Common myeloid progenitor, CD34-positive (primary cell): ENCODE results near the gene AKAP8L.

Experiments
- CTCF ChIA-PET: fragments of 350-600 bp; sonication (Branson Sonifier 250); formaldehyde crosslinking; loops from one replicate; lab custom pipeline; 2021; ENCODE audit warnings: antibody characterized with exemption; lab: Charles Lee
- POLR2A ChIA-PET: fragments of 350-600 bp; sonication (Branson Sonifier 250); formaldehyde crosslinking; loops from one replicate; lab custom pipeline; 2021; ENCODE audit warnings: antibody characterized with exemption; lab: Charles Lee
- DNase-seq, 3 donors: peaks; one replicate each; pipeline versions ENCODE4 v3.0.0 to v3.0.0-alpha.2; 2013
- H3K27ac ChIP-seq, 2 experiments: 1 replicate in 1 of 2; 2 replicates in 1 of 2; pipeline ENCODE4 v1.7.0; 2013; ENCODE audit warnings: inconsistent platforms in 2 of 2, low read length in 2 of 2, mild to moderate bottlenecking in 2 of 2, low read depth in 1 of 2, moderate library complexity in 1 of 2; ENCODE audit not compliant: severe bottlenecking in 2 of 2, insufficient read depth in 1 of 2, poor library complexity in 1 of 2
- H3K27me3 ChIP-seq, 5 experiments: replicated peaks in 2 of 5; 1 replicate in 3 of 5; 2 replicates in 2 of 5; pipeline versions ENCODE4 v1.6.1 to v1.7.0; 2013; ENCODE audit warnings: low read length in 4 of 5, mild to moderate bottlenecking in 2 of 5, moderate library complexity in 2 of 5, inconsistent platforms in 1 of 5; ENCODE audit not compliant: insufficient read depth in 5 of 5, control insufficient read depth in 4 of 5
- H3K36me3 ChIP-seq, 4 experiments: 1 replicate in 2 of 4; 2 replicates in 2 of 4; pipeline versions ENCODE4 v1.6.1 to v1.7.0; 2013; ENCODE audit warnings: low read length in 3 of 4, control low read depth in 1 of 4, mild to moderate bottlenecking in 1 of 4; ENCODE audit not compliant: control insufficient read depth in 4 of 4, insufficient read depth in 4 of 4
- H3K4me1 ChIP-seq, 4 experiments: 1 replicate in 3 of 4; 2 replicates in 1 of 4; pipeline versions ENCODE4 v1.6.1 to v1.7.1; 2013; ENCODE audit warnings: low read length in 3 of 4, mild to moderate bottlenecking in 3 of 4, control low read depth in 1 of 4, inconsistent platforms in 1 of 4, moderate library complexity in 1 of 4; ENCODE audit not compliant: control insufficient read depth in 4 of 4, insufficient read depth in 4 of 4; ENCODE audit errors: control extremely low read depth in 1 of 4
- H3K4me3 ChIP-seq, 7 experiments: 1 replicate in 4 of 7; 2 replicates in 3 of 7; pipeline versions ENCODE4 v1.5.1 to v1.7.0; 2013; ENCODE audit warnings: mild to moderate bottlenecking in 7 of 7, low read length in 6 of 7, moderate library complexity in 6 of 7, inconsistent platforms in 2 of 7, low read depth in 2 of 7, control low read depth in 1 of 7; ENCODE audit not compliant: insufficient read depth in 4 of 7, control insufficient read depth in 1 of 7; ENCODE audit errors: extremely low read depth in 1 of 7
- H3K9me3 ChIP-seq, 5 experiments: 1 replicate in 4 of 5; 2 replicates in 1 of 5; pipeline versions ENCODE4 v1.6.1 to v1.7.1; 2013; ENCODE audit warnings: low read length in 4 of 5, mild to moderate bottlenecking in 2 of 5, inconsistent platforms in 1 of 5, low read depth in 1 of 5, moderate library complexity in 1 of 5; ENCODE audit not compliant: control insufficient read depth in 4 of 5, insufficient read depth in 2 of 5; ENCODE audit errors: control extremely low read depth in 1 of 5
- WGBS: methylation state at CpG from one replicate; pipeline ENCODE4 v1.1.5; 2013; ENCODE audit not compliant: insufficient coverage; 5-methylcytosine and 5-hydroxymethylcytosine counted together

The AKAP8L gene

DNA sequence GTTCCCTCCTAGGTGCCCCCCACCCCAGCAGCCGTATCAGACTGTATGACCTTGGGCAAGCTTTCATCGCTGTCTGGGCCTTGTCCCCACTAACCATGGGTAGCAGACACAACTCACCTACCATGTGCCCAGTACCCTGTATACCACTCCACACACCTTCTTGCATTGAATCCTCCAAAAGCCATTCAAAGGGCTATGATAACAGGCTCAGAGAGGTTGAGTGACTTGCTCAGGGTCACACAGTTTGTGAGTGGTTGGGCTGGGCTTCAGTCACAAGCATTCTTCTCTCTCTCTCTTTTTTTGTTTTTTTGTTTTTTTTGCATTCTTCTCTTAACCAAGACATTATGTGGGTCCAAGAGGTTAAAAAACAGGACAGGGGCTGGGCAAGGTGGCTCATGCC lies 42.9 kb upstream of the AKAP8L start:
- CTCF ChIA-PET: interaction anchor here (1.3 to 3.2 kb wide), 2 partner anchors 10 to 83 kb away, joined by 4 to 16 read pairs; partner anchors contain the start of gene WIZ
- no peaks in the 10 kb centered on the region for H3K9me3 ChIP-seq
- H3K4me1 ChIP-seq: peaks cover 21 to 52% (median 45%) of the 10 kb centered on the region in 4 experiments
- 100% methylated on average over 2 of the region's 2 CpGs for WGBS
- no peak overlapping the region for H3K4me3 ChIP-seq
- peaks cover 5 to 38% (median 27%) of the 10 kb centered on the region in 4 experiments for H3K36me3 ChIP-seq
- peak overlapping the region in 1 of 2 experiments; percentile 34 for H3K27ac ChIP-seq
- no peaks in the 10 kb centered on the region for H3K27me3 ChIP-seq
- POLR2A ChIA-PET: no interaction called here
- DNase-seq: no peak

GRCh38 chr19:15457701-15458484 lies 39.1 kb upstream of the AKAP8L start:
- Histone ChIP-seq H3K36me3 (peaks cover 22 to 76% (median 59%) of the 10 kb centered on the region in 4 experiments), H3K27ac (no peak overlapping the region)

GRCh38 chr19:15456871-15457700 lies 38.3 kb upstream of the AKAP8L start:
- peaks cover 0 to 9% (median 4%) of the 10 kb centered on the region in 4 experiments for H3K4me1 ChIP-seq
- ChIA-PET POLR2A (interaction anchor here (0.5 to 1.0 kb wide), 3 partner anchors 10 to 110 kb away, joined by 3 to 5 read pairs (median 4); no protein-coding TSS in a partner anchor), CTCF (interaction anchor here (0.7 to 2.5 kb wide), 5 partner anchors 8 to 379 kb away, joined by 3 to 11 read pairs (median 4); partner anchors contain the start of gene AKAP8L)
- no peak overlapping the region for H3K27ac ChIP-seq
- H3K27me3 ChIP-seq: no peaks in the 10 kb centered on the region
- WGBS: 97% methylated on average over 78 of the region's 86 CpGs
- H3K36me3 ChIP-seq: peaks cover 25 to 82% (median 64%) of the 10 kb centered on the region in 4 experiments
- no peaks in the 10 kb centered on the region for H3K9me3 ChIP-seq
- H3K4me3 ChIP-seq: no peak overlapping the region
- DNase-seq: no peak

More at GRCh38 chr19:15457701-15458484, 39.1 kb upstream of the AKAP8L start:
- no peak for DNase-seq
- no peak overlapping the region for H3K4me3 ChIP-seq
- H3K9me3 ChIP-seq: no peaks in the 10 kb centered on the region
- CTCF ChIA-PET: interaction anchor here (0.7 to 0.8 kb wide), 2 partner anchors 9 to 379 kb away, joined by 3 read pairs; no protein-coding TSS in a partner anchor
- H3K4me1 ChIP-seq: peaks cover 2 to 17% (median 11%) of the 10 kb centered on the region in 4 experiments
- H3K27me3 ChIP-seq: no peaks in the 10 kb centered on the region
- POLR2A ChIA-PET: interaction anchor here (0.5 kb wide), 1 partner anchor 891 kb away, joined by 4 read pairs; no protein-coding TSS in a partner anchor
- 98% methylated on average over 41 of the region's 54 CpGs for WGBS

GRCh38 chr19:15456441-15456840 lies 37.7 kb upstream of the AKAP8L start:
- ChIA-PET POLR2A (interaction anchor here (0.5 to 1.0 kb wide), 3 partner anchors 11 to 109 kb away, joined by 3 to 5 read pairs (median 4); no protein-coding TSS in a partner anchor), CTCF (interaction anchor here (0.8 to 2.5 kb wide), 4 partner anchors 11 to 37 kb away, joined by 3 to 11 read pairs (median 4); partner anchors contain the start of gene AKAP8L)
- no peak for DNase-seq
- Histone ChIP-seq H3K4me1 (peaks cover 0 to 3% (median under 1%) of the 10 kb centered on the region in 4 experiments), H3K36me3 (peaks cover 25 to 83% (median 66%) of the 10 kb centered on the region in 4 experiments), H3K9me3 (no peaks in the 10 kb centered on the region), H3K27ac (no peak overlapping the region), H3K27me3 (no peaks in the 10 kb centered on the region), H3K4me3 (no peak overlapping the region)
- 99% methylated on average over 13 of the region's 14 CpGs for WGBS

GRCh38 chr19:15455996-15456395 lies 37.2 kb upstream of the AKAP8L start:
- no peak overlapping the region for H3K27ac ChIP-seq
- H3K4me1 ChIP-seq: no peaks in the 10 kb centered on the region
- DNase-seq: no peak
- WGBS: 92% methylated on average over 9 of the region's 9 CpGs
- ChIA-PET CTCF (interaction anchor here (0.8 to 2.6 kb wide), 6 partner anchors 7 to 36 kb away, joined by 3 to 15 read pairs (median 5); partner anchors contain the start of gene AKAP8L), POLR2A (interaction anchor here (1.0 kb wide), 1 partner anchor 11 kb away, joined by 5 read pairs; no protein-coding TSS in a partner anchor)
- H3K27me3 ChIP-seq: no peaks in the 10 kb centered on the region
- H3K4me3 ChIP-seq: no peak overlapping the region
- H3K36me3 ChIP-seq: peaks cover 23 to 81% (median 66%) of the 10 kb centered on the region in 4 experiments
- H3K9me3 ChIP-seq: no peaks in the 10 kb centered on the region
